GM19099 (cell line): ENCODE measurements around the gene NLRP11.
"Not testable (repeated sequence)": the region's sequence is repeated elsewhere in the genome, so short reads cannot be mapped to it uniquely, and the experiment has no call there.

ENCODE experiments used
- POLR2A ChIP-seq: IDR thresholded peaks from 3 replicates; pipeline ENCODE4 v1.6.1; 2011; ENCODE audit warnings: low read depth; ENCODE audit not compliant: insufficient read length; ENCODE audit errors: extremely low read depth

NLRP11 gene

DNA sequence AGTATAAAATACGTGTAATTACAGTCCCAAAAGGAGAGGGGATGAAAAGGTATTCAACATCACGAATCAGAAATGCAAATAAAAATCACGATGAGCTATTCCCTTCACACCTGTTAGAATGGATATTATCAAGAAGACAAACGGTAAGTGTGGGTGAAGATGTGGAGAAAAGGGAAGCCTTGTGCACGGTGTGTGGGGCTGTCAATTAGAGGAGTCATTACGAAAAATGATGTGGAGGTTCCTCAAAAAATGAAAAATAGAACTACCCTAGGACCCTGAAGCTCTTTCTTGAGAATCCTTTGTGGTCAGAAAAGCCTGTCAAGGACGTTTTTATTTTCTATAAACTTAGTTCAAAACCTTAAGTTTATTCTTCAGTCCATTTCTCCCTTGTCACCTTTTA lies 19.4 kb downstream of the NLRP11 start:
- TF ChIP-seq POLR2A: no peak

DNA sequence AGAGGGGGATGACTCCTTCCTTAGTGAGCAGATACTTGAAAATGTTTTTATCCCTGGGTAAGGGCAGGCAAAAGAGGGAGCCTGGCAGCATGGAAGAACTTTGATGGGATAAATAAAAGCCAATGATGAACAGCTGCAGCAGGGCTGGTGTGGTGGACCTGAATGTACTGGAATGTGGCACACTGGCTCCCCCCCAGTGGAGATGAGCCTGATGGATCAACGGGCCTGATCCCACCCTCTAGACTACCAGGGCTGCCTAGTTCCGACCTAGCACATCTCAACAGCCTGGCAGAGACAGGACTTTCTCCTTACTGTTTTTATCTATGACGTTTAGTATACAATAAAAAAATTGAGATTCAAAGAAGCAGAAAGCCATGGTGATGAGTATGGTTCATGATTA lies 20.5 kb downstream of the NLRP11 start:
- TF ChIP-seq POLR2A: no peak

DNA sequence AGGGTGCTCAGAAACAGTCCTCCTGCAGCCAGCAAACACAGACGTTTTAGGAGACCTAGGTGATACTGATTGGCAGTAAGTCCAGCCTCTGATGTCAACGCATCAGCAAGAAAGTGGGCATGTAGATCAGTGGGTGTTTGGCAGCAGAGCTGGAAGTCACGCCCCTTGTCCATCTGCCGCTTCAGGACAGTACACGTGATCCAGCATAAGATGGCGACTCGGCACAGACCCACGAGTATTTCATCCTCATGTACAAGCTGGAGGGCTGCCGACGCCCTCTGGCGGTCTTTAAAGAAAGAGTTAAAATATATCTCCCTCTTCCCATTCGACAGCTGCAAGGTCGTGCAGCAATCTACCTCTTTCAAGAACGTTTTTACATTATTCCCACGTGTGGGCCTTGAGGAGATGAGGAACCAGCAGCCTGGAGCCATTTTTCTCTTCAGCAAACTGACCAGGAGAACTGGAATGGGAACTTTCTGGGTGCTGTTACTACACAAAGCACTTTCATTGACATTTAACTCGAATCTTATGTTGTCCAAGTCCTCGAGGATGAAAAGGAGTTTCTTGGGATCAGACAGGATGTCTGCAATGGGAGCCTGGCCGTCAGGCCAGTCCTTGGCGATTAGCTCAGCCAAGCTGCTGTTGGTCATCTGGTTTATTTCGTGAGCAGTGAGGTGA lies 22.3 kb downstream of the NLRP11 start:
- TF ChIP-seq POLR2A: no peak

DNA sequence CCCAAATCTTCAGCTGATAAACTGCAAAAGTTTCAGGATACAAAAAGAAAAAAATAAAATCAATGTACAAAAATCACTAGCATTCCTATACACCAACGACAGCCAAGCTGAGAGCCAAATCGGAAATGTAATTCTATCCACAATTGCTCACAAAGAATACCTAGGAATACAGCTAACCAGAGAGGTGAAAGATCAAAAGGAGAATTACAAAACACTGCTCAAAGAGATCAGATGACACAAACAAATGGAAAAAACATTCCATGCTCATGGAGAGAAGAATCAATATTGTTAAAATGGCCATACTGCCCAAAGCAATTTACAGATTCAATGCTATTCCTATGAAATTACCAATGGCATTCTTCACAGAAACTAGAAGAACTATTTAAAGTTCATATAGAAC lies 29.5 kb downstream of the NLRP11 start:
- no peak for TF ChIP-seq POLR2A

DNA sequence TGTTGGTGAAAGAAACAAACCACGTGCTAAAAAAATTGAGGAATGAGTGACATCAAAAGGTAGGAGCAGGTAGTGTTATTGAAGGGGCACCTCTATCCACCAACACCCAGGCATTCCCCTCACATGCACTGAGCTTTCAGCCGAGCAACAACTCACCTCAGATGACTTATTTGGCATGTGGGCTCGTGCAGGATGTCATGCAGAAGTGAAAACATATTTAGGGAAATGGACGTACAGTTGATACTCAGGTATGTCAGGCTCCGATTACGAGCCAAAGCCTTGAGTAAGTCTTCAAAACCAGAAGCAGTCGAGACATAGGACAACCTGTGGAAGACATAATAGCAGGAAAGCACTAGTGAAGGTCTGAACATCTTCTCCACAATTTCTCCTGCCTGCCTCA lies 30.4 kb downstream of the NLRP11 start:
- TF ChIP-seq POLR2A: no peak

DNA sequence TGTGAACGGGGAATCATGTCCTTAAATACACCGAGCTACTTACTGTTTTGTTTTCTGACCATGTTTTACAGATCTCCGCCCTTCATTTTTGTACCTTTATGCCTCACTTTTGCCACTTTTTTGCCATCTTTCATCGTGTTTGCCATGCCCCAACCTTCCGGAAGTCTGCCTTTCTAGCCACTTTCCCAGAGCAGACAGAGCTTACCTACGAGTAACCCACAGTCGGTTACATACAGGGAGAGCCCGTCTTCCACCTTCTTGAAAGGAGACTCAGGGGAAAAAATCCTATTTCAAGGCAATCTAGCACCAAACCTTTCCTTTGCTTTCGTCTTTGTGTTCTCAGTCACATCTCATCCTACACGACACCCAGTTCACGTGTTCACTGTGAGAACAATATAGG lies 36.8 kb downstream of the NLRP11 start:
- no peak for TF ChIP-seq POLR2A

DNA sequence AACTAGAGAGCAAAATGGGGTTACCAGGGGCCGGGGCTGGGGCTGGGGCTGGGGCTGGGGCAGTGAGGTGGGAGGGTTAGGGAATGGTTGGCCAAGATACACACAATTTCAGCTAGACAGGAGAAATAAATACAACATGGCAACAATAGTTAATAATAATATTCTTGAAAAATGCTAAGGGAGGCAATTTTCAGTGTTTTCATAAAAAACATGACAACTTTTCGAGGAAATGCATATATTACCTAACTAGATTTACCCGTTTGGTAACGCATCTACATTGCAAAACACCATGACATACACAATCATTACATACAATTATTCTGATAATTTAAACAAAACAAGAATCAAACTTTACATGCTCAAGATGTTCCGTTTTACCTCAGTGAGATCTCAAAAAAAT lies 50.7 kb downstream of the NLRP11 start:
- no peak for TF ChIP-seq POLR2A

DNA sequence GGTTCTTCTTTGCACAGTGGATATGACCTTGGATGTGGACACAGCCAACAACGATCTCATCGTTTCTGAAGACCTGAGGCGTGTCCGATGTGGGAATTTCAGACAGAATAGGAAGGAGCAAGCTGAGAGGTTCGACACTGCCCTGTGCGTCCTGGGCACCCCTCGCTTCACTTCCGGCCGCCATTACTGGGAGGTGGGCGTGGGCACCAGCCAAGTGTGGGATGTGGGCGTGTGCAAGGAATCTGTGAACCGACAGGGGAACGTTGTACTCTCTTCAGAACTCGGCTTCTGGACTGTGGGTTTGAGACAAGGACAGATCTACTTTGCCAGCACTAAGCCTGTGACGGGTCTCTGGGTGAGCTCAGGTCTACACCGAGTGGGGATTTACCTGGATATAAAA lies 53.5 kb downstream of the NLRP11 start:
- no peak for TF ChIP-seq POLR2A

DNA sequence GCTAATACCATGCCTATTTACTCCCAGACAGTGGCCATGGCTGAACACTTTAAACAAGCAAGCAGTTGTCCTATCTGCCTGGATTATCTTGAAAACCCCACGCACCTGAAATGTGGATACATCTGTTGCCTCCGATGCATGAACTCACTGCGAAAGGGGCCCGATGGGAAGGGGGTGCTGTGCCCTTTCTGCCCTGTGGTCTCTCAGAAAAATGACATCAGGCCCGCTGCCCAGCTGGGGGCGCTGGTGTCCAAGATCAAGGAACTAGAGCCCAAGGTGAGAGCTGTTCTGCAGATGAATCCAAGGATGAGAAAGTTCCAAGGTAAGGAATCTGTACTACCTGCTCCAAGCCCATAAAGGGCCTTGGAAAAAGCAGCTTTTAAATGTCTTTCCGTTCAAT lies 54.3 kb downstream of the NLRP11 start:
- no peak for TF ChIP-seq POLR2A

DNA sequence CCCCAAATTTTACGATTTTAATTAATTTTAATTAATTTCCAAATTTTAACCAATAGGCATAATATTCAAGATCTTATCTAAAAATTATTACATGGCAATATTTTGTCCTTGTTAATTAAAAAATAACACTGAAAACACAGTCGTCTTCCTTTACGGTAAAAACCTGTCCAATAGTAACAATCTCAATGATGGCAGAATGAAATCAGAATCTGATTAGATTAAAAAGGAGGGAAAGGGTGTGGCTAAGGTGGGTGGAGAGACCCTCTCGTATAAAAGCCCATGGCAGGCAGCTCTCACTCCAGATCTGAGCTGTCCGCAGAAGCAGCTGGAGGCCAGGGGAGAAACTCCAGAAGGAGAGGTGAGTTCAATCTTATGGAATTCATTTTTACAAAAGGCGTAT lies 63.0 kb downstream of the NLRP11 start, which contains the start of gene RFPL4AL1:
Gene RFPL4AL1, plus strand, starts transcription at position 301 of the 400 bp plus-strand sequence. CDS start 2,687 bp downstream, outside the sequence.
- not testable (repeated sequence) for TF ChIP-seq POLR2A

DNA sequence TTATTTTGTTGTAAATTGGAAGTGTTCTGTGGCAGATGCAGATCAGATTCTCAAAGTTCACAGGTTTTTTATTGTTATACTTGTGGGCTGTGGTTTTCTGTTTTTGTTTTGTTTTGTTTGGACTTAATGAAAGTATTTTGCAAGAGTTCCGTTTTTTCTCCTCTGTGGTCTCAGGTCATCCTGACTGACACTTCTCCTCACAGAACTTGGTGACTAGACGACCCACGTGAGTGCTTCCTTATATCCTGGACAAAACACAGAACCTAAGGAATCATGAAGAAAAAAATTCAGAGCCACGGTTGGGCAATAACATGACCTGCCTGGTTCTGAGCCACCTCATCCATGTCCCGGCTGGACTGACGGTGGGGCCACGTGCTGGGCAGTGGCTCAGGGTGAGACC lies 65.3 kb downstream of the NLRP11 start:
- no peak for TF ChIP-seq POLR2A

DNA sequence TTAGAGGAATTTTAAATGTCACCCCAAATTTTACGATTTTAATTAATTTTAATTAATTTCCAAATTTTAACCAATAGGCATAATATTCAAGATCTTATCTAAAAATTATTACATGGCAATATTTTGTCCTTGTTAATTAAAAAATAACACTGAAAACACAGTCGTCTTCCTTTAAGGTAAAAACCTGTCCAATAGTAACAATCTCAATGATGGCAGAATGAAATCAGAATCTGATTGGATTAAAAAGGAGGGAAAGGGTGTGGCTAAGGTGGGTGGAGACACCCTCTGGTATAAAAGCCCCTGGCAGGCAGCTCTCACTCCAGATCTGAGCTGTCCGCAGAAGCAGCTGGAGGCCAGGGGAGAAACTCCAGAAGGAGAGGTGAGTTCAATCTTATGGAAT lies 73.0 kb downstream of the NLRP11 start, which contains the start of gene RFPL4A:
Gene RFPL4A, plus strand, starts transcription at position 301 of the 400 bp plus-strand sequence. CDS start 2,704 bp downstream, outside the sequence.
- TF ChIP-seq POLR2A: not testable (repeated sequence)

DNA sequence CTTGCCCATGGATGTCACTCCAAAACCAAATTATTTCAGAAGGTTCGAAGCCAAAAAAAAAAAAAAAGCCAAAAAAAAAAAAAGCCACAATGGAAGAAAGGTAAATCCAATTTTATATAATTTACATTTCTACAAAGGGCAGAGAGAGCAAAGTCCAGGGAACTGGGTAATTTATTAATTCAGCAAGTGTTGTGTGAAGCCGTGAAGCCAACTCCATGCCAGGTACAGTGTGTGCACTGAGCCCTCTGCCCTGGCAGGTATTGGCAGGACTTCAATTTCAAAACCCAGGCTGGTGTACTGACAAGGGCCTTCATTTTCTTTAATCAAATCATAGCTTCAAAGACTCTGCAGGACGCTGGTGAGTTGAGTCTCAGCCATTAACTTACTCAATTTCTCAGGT lies 78.4 kb downstream of the NLRP11 start:
- TF ChIP-seq POLR2A: no peak

DNA sequence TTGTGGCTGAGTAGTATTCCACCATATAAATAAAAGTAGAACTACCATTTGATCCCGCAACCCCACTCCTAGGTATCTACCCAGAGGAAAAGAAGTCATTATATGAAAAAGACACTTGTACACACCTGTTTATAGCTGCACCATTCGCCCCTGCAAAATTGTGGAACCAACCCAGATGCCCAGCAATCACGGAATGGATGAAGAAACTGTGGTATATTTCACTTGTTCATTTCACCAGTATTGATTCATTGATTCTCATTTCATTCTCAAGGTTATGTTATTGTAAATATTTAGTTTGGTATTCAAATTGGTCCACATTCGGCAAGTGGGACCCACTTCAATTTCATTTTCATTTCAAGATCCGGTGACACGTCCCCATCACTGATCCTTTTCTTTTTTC lies 81.1 kb downstream of the NLRP11 start:
- TF ChIP-seq POLR2A: no peak

DNA sequence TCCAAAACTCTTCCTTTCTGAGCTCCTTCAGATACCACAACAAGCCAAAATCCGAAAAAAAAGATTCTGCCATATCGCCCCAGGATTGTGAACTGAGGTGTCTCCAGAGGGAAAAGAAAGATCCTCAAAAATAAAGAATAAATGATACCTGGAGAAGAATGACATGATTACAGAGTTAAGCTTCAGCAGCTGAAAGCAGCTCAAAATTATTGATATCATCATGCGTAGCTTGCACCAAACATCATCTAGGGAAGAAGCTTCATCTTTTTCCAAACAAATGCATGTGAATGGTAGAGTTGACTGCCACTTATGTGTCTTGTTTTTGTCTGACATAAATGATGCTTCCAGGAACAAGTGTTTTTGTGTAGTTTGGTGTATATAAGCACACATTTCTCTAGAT lies 93.5 kb downstream of the NLRP11 start, which contains the start of gene NLRP9:
Gene NLRP9, minus strand, starts transcription at position 101 of the 400 bp plus-strand sequence. Its CDS starts 28 bp downstream, at position 73.
- no peak for TF ChIP-seq POLR2A
